ENCODE data around the gene AMMECR1.
A peak's percentile ranks its signal among the peaks of the same experiment; 100 is the strongest.
"Not testable (repeated sequence)": the region's sequence is repeated elsewhere in the genome, so short reads cannot be mapped to it uniquely, and the experiment has no call there.

The AMMECR1 gene

DNA sequence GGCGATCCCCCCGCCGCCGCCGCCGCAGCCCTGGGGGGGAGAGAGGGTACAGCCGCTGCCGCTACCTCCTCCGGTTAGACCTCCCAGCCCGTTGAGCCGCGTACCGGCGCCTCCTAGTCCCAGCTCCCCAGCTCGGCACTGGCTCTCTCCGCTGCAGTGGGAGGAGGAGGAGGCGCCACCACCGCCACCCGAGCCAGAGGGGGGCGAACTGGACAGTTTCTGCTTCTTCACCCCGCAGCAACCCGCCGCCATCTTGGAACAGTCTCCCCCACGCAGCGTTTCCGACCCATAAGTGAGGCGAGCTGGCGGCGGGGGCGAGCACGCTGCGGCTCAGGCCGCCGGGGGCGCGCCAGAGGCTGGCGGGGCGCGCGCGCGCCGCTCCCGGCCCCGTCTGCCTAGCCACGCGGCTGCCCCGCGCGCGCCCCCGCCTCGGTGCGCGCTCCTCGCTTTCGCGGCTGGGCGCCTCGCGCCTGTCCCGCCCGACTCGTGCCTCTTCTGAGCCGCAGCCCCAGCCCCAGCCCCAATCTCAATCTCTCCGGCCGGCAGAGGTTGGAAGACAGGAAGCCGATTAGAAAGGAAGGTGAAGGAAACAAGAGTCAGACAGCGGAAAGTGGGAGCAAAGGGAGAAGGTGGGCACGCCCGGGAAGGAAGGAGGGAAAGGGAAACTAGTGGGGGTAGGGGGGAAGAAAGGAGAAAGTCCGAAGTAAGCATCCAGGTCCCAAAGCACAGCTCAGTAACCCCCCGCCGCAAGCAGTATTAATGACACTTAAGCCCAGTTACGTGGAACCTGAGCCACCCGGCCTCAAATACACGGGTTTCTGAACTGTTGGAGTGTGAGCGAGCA is at the start of gene AMMECR1:
Gene AMMECR1 (minus strand): TSS at position 266 of the 844 bp plus-strand sequence. CDS start 14 bp downstream, at position 252.
- peak; percentile 52 for DNase-seq (ENCODE audit: low read depth)

DNA sequence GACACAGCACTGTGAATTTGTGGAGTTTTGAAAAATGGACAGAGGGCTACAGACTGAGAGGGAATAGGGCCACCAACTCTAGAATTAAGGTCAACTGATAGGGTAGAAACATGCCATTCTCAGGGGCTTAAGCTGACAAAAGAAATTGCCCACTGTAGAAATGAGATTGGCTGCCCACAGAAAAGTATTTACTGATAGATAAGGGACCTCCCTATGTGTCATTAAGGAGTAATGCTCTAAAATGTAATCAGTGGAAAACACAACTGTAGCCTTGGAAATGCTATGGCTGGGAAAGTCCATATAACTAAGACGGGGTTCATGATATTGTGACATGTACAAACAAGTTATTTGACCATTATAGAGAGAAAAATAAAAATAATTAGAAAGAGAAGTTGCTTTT is 45.4 kb upstream of the AMMECR1 start:
- DNase-seq (ENCODE audit: low read depth) = no peak

DNA sequence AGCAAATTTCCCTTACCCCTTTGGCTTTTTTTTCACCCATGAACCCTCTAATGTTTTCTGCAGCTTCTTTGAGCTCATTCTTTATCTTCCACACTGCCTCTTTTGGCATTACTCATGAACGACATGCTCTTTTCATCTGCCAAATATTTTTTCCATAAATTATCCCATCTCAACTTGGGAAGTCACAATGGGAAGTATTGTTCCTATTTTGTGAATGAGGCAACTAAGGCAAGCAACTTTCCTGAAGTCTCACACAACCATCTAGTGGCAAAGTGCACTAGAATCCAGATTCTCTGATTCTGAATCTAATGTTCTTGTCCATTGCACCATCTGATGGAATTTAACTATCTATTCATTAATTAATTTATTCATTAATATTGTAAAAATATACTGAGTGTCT is 41.4 kb upstream of the AMMECR1 start:
- no peak for DNase-seq (ENCODE audit: low read depth)

DNA sequence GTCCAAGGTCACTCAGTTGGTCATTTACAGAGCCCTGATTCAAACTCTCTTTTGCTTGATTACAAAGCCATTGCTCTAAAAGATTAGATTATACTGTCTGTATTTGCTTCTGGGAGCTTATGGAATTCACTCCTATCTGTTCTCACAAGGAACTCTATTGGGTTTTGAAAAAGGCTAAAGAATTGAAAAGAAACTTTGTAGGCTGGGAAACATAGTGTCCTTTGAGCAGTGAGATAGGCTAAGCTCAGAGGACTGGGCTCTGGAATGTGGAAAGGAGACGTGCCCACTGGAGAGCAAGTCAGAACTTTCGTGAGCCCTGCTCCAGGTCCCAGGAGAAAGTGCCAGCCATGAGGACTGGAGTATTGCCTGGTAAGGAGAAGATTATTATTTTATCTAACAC is 40.7 kb upstream of the AMMECR1 start, which contains the start of gene RTL9:
Gene RTL9 (plus strand): TSS at position 301 of the 400 bp plus-strand sequence. CDS start 91,770 bp downstream, outside the sequence.
- no peak for DNase-seq (ENCODE audit: low read depth)

DNA sequence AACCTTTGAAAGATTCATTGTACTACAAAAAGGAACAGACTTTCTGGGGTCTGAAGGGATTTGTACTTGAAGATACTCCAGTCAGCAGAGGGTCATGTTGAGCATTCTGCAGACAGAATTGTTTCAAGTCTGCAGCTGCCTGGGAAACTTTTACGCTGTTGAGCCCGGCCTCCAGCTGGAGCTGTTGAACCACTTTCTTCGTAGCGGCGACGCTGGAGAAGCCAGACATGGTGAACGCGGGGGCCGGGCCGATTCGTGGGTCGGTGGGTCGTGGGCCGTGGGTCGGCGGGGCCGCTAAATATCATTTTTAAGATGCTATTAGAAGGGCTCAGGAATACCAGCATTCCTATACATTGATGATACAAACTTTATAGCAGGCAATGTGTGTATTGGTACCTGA is 28.8 kb upstream of the AMMECR1 start:
- DNase-seq (ENCODE audit: low read depth) = no peak

DNA sequence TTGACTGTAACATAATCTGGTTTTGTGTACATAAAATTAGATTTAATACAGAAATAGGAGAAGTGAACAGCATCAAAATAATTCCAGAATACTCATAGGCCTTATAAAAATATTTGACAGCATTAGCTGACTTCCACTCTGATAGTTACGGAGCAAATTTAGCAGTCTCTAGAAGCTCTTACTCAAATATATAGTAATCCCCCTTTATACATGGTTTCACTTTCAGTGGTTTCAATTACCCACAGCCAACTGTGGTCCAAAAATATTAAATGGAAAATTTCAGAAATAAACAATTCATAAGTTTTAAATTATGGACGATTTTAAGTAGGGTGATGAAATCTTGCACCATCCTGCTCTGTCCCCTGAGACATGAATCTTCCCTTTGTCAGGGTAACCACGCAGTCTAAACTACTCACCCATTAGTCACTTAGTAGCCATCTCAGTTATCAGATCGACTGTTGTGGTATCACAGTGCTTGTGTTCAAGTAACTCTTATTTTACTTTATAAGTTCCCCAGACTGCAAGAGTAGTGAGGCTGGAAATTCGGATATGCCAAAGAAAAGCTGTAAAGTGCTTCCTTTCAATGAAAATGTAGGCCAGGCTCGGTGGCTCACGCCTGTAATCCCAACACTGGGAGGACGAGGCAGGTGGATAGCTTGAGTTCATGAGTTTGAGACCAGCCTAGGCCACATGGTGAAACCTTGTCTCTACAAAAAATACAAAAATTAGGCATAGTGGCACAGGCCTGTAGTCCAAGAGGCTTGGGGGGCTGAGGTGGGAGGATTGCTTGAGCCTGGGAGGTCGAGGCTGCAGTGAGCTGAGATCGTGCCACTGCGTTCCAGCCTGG is 23.5 kb upstream of the AMMECR1 start:
- peak; percentile 43 for DNase-seq (ENCODE audit: low read depth)

DNA sequence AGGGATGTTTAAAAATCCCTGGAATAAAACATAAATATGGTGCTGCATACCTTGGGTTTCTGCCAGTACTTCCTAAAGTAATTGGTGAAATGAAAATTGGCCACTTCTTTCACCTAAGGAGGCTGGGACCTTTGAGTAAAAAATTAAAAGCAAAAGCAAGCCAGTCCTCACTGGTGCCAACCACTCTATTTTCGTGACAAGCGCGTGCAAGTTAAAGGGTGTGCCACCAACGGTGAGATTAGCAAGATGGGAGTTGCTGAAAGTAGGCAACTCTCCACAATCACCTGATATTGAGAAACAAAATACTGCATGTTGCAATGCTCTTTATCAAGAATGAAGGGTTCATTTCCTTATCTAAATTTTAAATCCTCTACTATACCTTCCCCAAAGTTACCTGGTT is 21.1 kb upstream of the AMMECR1 start:
- DNase-seq (ENCODE audit: low read depth) = no peak

DNA sequence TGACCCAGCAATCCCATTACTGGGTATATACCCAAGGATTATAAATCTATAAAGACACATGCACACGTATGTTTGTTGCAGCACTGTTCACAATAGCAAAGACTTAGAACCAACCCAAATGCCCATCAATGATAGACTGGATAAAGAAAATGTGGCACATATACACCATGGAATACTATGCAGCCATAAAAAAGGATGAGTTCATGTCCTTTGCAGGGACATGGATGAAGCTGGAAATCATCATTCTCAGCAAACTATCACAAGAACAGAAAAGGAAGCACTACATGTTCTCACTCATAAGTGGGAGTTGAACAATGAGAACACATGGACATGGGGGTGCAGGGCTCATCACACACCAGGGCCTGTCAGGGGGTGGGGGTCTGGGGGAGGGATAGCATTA is 15.6 kb upstream of the AMMECR1 start:
- not testable (repeated sequence) for DNase-seq (ENCODE audit: low read depth)

DNA sequence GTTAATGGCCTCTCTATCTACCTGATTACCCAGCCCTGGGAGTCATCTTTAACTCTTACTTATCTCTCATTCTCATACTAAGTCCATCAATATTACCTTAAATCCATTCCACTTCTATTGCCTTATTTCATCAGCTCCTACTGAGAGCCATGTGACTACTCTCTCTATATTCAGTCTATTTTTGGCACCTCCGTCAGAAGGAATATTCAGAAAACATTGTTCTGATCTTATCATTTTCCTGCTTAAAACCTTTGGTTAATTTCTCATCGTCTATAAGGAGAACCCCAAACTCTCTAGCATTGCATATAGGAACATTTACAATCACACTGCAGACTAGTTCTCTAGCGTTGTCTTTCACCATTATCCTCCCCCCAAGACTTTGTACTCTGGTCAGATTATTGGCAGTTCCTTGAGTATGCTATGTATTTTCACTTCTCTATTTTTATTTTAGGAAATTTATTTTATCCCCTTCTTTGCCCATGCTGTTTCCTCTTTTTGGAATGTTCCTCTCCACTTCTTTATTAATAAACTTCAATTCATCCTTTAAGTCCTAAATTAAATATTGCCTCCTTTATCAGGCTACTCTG is 13.7 kb upstream of the AMMECR1 start:
- DNase-seq (ENCODE audit: low read depth) = no peak

DNA sequence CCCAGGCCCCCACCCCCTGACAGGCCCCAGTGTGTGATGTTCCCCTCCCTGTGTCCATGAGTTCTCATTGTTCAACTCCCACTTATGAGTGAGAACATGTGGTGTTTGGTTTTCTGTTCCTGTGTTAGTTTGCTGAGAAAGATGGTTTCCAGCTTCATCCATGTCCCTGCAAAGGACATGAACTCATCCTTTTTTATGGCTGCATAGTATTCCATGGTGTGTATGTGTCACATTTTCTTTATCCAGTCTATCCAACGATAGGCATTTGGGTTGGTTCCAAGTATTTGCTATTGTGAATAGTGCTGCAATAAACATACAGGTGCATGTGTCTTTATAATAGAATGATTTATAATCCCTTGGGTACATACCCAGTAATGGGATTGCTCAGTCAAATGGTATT is 10.7 kb upstream of the AMMECR1 start:
- DNase-seq (ENCODE audit: low read depth) = not testable (repeated sequence)

DNA sequence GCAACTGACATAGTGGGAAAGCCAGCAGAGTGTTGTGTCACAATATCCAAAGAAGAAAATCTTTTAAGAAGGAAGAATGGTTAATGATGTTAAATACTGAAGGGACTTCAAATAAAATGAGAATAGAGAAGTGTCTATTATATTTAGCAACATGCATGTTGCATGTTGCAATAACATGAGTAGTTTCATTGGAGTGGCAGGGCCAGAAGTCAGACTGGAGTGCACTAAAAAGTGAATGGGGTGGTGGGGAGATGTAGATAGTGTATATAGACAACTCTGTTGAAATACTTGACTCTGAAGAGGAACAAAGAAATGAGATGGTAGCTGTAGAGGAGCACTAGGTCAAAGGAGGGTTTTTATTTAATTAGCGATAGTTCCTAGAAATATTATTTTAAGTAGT is 9.5 kb upstream of the AMMECR1 start:
- DNase-seq (ENCODE audit: low read depth) = no peak

DNA sequence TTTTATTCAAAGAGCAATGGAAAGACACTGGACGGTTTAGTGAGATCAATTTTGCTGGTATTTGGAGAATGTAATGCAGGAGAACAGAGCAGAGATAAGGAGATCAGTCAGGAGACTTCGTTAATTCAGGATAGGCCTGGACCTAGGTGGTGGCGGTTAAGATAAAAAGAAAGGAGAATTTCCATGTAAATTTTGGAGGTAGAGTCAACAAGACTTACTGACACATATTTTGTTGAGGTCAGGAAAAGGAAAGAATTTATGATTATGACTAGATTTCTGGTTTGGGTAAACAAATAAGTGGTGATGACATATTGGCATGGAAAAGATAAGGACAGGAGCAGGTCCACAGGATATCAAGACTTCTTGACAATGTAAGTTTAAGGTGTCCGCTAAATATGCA is 8.8 kb upstream of the AMMECR1 start:
- DNase-seq (ENCODE audit: low read depth) = no peak

DNA sequence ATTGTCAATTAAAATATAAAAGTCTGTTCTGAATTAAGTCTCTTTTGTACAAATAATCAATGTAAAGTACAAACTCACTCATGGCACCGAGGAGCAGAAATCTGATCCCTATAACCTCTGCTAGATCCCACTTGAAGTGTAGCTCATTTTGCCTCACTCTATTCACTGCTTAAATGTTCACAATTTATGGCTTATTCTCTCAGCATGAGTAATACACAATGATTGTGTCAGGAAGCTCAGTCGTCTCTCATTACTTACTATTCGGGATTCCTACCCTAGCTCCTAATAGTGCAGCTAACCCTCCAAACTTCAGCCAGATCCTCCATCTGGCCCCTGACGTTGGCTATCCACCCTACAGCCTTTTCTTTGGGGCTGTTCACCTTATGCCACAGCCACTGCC is 4.7 kb upstream of the AMMECR1 start:
- DNase-seq (ENCODE audit: low read depth) = no peak

DNA sequence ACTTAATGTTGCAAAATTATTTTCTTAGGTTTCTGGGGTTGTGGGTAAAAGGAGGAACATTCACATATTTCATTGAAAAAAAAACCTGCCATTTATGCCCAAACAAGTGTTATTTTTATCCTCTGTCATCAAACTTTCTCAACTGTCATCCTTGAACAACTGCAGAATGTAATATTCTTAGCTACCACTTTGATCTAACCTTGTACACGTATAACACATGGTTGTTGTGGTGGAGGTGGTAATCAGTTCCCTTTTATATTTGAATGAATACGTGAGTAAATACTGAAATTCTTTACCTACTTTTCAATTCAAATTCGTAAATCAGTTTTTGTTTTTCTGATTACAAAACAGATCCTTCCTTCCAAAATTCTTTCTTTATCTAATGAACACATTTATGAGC is 3.8 kb upstream of the AMMECR1 start:
- no peak for DNase-seq (ENCODE audit: low read depth)

DNA sequence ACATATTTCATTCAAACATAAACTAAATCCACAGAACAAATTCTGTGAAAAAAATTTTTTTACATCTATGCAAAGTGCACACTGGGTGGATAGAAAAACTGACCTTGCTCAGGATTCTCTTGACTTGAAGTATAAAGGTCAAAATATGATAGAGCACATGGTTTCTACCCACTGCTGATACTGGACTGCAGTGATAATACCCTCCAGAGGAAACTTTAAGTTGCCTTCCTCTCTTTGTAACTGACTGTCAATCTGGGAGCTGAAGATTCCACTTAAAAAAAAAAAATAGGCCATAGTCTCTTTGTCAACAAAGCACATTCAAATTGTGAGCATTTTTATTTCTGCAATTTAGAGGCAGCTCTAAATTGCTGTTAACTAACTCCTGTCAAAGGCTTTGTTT is 3.2 kb upstream of the AMMECR1 start:
- DNase-seq (ENCODE audit: low read depth) = no peak

DNA sequence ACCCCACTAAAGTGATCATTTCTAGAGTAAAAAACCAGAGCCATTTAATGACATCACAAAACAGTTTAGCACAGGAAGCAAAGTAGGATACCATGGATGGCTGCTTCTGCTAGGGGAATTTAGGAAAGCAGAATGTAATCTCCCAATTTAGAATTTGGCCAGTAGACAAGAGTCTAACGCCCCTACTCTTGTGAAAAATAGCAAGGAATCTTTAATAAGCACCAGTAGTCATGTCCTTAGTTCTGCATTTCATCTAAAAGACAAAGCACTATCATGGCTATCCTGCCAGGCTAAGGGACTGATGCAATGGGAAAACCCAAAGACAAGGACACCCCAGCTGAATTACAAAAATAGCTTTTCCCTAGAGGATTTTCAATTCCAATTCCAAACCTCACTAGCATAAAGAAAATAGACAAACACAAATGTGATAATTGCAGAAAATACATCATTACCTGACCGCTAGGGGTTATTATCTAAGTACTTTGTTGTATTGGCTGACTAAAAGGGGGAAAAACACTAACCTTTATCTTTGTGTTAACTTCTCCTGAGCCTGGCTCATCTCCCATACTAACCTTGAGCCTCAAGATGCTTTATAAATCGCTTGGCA is 2.6 kb upstream of the AMMECR1 start:
- no peak for DNase-seq (ENCODE audit: low read depth)

DNA sequence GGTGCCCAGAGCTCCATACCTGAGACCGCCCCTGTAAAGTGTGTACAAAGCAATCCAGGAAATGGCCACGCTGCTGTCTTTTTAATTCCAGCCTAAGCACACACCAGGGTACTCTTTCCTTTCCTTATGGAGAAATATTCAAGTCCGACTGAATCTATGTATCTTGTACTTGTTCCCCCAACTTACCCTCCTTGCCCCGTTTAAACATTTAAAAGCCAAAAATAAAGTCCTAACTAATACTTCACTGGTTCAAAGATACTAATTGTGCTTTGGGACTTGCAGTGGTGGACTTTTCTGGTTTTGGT is 731 bp upstream of the AMMECR1 start:
- DNase-seq (ENCODE audit: low read depth) = no peak

DNA sequence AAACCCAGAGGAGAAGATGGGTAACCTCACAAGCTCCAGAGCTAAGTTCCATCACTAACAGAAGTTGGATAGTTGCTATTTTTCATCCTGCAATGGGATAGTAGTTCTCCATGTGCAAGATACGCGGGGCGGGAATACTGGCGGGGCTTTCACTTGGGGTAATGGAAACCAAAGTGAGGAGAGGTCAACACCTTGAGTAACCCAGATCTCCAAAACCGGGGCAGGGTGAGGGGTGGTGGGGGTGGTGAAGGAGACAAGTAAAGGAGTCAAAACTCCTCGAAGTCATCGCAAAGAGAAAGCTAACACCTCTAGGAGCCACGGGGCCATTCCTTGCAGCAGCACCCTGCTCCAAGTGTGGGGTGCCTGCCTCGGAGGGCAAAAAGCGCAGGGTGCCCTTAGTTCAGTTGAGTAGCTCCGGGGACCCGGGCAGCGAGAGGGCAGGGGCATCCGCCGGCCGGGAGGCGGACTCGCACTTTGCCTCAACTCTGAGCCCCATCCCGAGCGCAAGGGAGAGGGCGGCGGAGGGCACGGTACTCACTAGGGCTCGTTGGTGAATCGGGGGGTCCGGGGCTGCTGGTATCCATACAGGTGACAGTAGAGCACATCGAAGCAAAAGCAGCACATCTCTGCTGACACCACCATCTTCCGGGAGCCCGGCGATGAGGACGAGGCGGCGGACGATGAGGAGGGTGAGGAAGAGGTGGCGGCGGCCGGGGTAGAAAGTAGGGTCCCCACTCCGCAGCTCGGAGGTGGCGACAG is 645 bp downstream of the AMMECR1 start:
- no peak for DNase-seq (ENCODE audit: low read depth)

DNA sequence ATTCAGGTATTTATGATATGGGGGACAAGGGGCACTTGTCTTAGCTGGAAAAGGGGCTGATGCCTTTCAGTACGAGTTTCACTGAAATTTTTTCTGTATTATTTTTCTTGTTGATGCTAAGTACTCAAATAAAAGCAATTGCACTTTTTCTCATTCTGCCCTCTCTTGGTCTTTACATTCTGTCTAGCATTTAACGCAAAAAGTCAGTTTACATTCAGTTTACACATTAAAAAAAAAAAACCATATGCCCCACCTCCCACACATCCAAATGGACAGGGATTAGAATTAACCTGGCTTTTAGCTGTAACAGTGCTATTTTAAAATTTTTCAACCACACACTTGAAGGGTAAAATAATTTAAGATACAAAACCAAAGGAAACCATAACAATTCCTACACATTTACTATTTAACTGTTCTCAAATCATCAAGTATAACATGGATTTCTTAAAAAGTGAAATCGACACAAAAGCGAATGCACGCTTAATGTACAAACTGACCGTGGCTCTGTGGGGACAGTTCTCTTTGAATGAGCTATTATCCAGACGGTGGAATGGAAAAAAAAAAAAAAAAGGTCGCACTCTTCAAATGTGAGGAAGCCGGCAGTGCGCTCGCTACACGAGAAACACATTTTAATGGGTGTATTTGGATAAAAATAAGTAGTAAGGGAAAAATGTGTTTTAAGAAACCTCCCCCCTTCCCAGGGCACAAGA is 1.4 kb downstream of the AMMECR1 start:
- no peak for DNase-seq (ENCODE audit: low read depth)

DNA sequence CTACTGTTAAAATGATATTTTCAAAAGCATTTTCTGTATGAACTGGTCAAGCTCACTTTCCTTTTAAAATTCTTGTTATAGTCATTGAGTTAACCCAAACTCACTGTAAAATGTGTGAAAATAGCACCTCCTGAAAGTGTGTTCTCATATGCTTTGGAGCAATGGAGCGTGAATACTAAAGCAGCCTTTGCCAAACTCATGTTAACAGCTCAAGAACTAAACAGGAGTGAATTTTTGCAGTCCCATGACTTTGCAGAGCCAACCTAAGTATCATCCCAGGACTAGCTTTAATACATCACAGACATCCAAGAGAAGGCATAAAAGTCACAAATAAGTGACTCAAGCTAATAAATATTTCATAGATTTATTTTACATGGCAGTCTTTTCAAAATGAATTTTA is 2.3 kb downstream of the AMMECR1 start:
- DNase-seq (ENCODE audit: low read depth) = no peak

Data from HS-27A (cell line).